BLaER1 treated with 17β-estradiol and CSF1 and Interleukin-3, amounts not matched to agents 10 nM and 100 nM (cell line): Measurements from ENCODE around the gene PDIA2.
"Not testable (repeated sequence)": the region's sequence is repeated elsewhere in the genome, so short reads cannot be mapped to it uniquely, and the experiment has no call there.

ENCODE experiments used
- H3K27ac ChIP-seq, 11 experiments: shearing (Covaris generic); formaldehyde crosslinking; 2 replicates each; pipeline ENCODE4 v1.8.1; 2022
- H3K27me3 ChIP-seq, 11 experiments: shearing (Covaris generic); formaldehyde crosslinking; 2 replicates each; pipeline ENCODE4 v1.8.1; 2022
- H3K36me3 ChIP-seq, 11 experiments: shearing (Covaris generic); formaldehyde crosslinking; 2 replicates each; pipeline ENCODE4 v1.8.1; 2022
- H3K4me1 ChIP-seq, 10 experiments: shearing (Covaris generic); formaldehyde crosslinking; 2 replicates each; pipeline ENCODE4 v1.8.1; 2022
- H3K4me2 ChIP-seq, 11 experiments: shearing (Covaris generic); formaldehyde crosslinking; 2 replicates each; pipeline ENCODE4 v1.8.1; 2022
- H3K4me3 ChIP-seq, 10 experiments: shearing (Covaris generic); formaldehyde crosslinking; 2 replicates each; pipeline ENCODE4 v1.8.1; 2022
- H3K9ac ChIP-seq, 11 experiments: shearing (Covaris generic); formaldehyde crosslinking; 2 replicates each; pipeline ENCODE4 v1.8.1; 2022
- H3K9me3 ChIP-seq, 11 experiments: shearing (Covaris generic); formaldehyde crosslinking; replicated peaks in 1 of 11; 2 replicates each; pipeline ENCODE4 v1.8.1; 2022
- H4K20me1 ChIP-seq, 11 experiments: shearing (Covaris generic); formaldehyde crosslinking; 2 replicates each; pipeline ENCODE4 v1.8.1; 2022
- Cebpa-rat ChIP-seq, 11 experiments: shearing (Covaris generic); IDR thresholded peaks; 2 replicates each; pipeline ENCODE4 v1.8.1; 2022

PDIA2 gene

GRCh38 chr16:320206-320605 is 37.2 kb downstream of the PDIA2 start:
- Histone ChIP-seq H3K27ac (no peak overlapping the region), H3K27me3 (no peaks in the 10 kb centered on the region), H4K20me1 (peaks cover 95 to 100% (median 99%) of the 10 kb centered on the region in 11 experiments), H3K4me2 (peak overlapping the region in 7 of 11 experiments; percentile 20 to 54 (median 38); a peak in 13 of 22 replicates), H3K4me1 (peaks cover 16 to 70% (median 46%) of the 10 kb centered on the region in 10 experiments), H3K9ac (peak overlapping the region in 2 of 11 experiments; percentile 0 to 2; a peak in 1 of 22 replicates), H3K4me3 (no peak overlapping the region), H3K36me3 (peaks cover 20 to 58% (median 36%) of the 10 kb centered on the region in 11 experiments; a peak in 21 of 22 replicates), H3K9me3 (no peaks in the 10 kb centered on the region)
- no peak for TF ChIP-seq Cebpa-rat (IDR thresholded peaks at IDR 0.05)

GRCh38 chr16:321532-321931 is 38.6 kb downstream of the PDIA2 start:
- peaks cover 18 to 56% (median 36%) of the 10 kb centered on the region in 11 experiments; a peak in 21 of 22 replicates for H3K36me3 ChIP-seq
- no peak overlapping the region for H3K9ac ChIP-seq
- no peak overlapping the region for H3K27ac ChIP-seq
- peaks cover 29 to 79% (median 57%) of the 10 kb centered on the region in 10 experiments for H3K4me1 ChIP-seq
- H3K27me3 ChIP-seq, result no peaks in the 10 kb centered on the region
- H3K4me2 ChIP-seq, result peak overlapping the region in 6 of 11 experiments; percentile 4 to 53 (median 31); a peak in 8 of 22 replicates
- no peak overlapping the region for H3K4me3 ChIP-seq
- no peaks in the 10 kb centered on the region for H3K9me3 ChIP-seq
- no peak for TF ChIP-seq Cebpa-rat (IDR thresholded peaks at IDR 0.05)
- H4K20me1 ChIP-seq, result peaks cover 96 to 100% (median 100%) of the 10 kb centered on the region in 11 experiments

GRCh38 chr16:322476-323143 is 39.6 kb downstream of the PDIA2 start:
- Histone ChIP-seq H3K4me1 (peaks cover 40 to 81% (median 66%) of the 10 kb centered on the region in 10 experiments), H3K4me2 (peak overlapping the region in 2 of 11 experiments; percentile 7 to 11; a peak in 1 of 22 replicates), H3K9ac (no peak overlapping the region), H4K20me1 (peaks cover 96 to 100% (median 100%) of the 10 kb centered on the region in 11 experiments), H3K4me3 (no peak overlapping the region), H3K27ac (no peak overlapping the region), H3K9me3 (no peaks in the 10 kb centered on the region), H3K36me3 (peaks cover 18 to 45% (median 31%) of the 10 kb centered on the region in 11 experiments; a peak in 21 of 22 replicates), H3K27me3 (no peaks in the 10 kb centered on the region)
- TF ChIP-seq Cebpa-rat (IDR thresholded peaks at IDR 0.05), result no peak

- TF ChIP-seq Cebpa-rat (IDR thresholded peaks at IDR 0.05), result no peak
Observed at GRCh38 chr16:324201-324450, 41.2 kb downstream of the PDIA2 start.

GRCh38 chr16:324451-325334 is 41.7 kb downstream of the PDIA2 start:
- Histone ChIP-seq H3K9ac (peak overlapping the region; percentile 9 to 71 (median 58); a peak in 20 of 22 replicates), H3K4me1 (peaks cover 45 to 92% (median 73%) of the 10 kb centered on the region in 10 experiments), H3K9me3 (no peaks in the 10 kb centered on the region), H3K27ac (peak overlapping the region in 9 of 11 experiments; percentile 15 to 59 (median 38); a peak in 14 of 22 replicates), H3K27me3 (no peaks in the 10 kb centered on the region), H4K20me1 (peaks cover 94 to 100% (median 100%) of the 10 kb centered on the region in 11 experiments), H3K4me3 (peak overlapping the region; percentile 42 to 64 (median 48); a peak in 19 of 20 replicates), H3K36me3 (peaks cover 0 to 25% (median 11%) of the 10 kb centered on the region in 11 experiments; a peak in 16 of 22 replicates), H3K4me2 (peak overlapping the region; percentile 88 to 99 (median 98))
- TF ChIP-seq Cebpa-rat (IDR thresholded peaks at IDR 0.05), result no peak

More at GRCh38 chr16:324201-324450, 41.2 kb downstream of the PDIA2 start:
- Histone ChIP-seq H4K20me1 (peaks cover 95 to 100% (median 100%) of the 10 kb centered on the region in 11 experiments), H3K27ac (no peak overlapping the region), H3K36me3 (peaks cover 5 to 30% (median 17%) of the 10 kb centered on the region in 11 experiments; a peak in 20 of 22 replicates), H3K4me3 (peak overlapping the region in 2 of 10 experiments; percentile 47 to 53; a peak in 3 of 20 replicates), H3K9ac (peak overlapping the region in 1 of 11 experiments; percentile 59; a peak in 1 of 22 replicates), H3K9me3 (no peaks in the 10 kb centered on the region), H3K4me2 (peak overlapping the region; percentile 88 to 99 (median 98)), H3K4me1 (peaks cover 45 to 92% (median 74%) of the 10 kb centered on the region in 10 experiments), H3K27me3 (no peaks in the 10 kb centered on the region)

- H3K27ac ChIP-seq, result peak overlapping the region in 8 of 11 experiments; percentile 15 to 59 (median 41); a peak in 9 of 22 replicates
- peaks cover 0 to 26% (median 12%) of the 10 kb centered on the region in 11 experiments; a peak in 13 of 22 replicates for H3K36me3 ChIP-seq
- H3K4me2 ChIP-seq, result peak overlapping the region; percentile 88 to 99 (median 98)
- TF ChIP-seq Cebpa-rat (IDR thresholded peaks at IDR 0.05), result no peak
- no peaks in the 10 kb centered on the region for H3K27me3 ChIP-seq
- peaks cover 95 to 100% (median 100%) of the 10 kb centered on the region in 11 experiments for H4K20me1 ChIP-seq
- peak overlapping the region; percentile 42 to 64 (median 48); a peak in 19 of 20 replicates for H3K4me3 ChIP-seq
- no peaks in the 10 kb centered on the region for H3K9me3 ChIP-seq
- H3K4me1 ChIP-seq, result peaks cover 45 to 92% (median 71%) of the 10 kb centered on the region in 10 experiments
- peak overlapping the region in 9 of 11 experiments; percentile 42 to 71 (median 59); a peak in 18 of 22 replicates for H3K9ac ChIP-seq
Observed at GRCh38 chr16:325375-326145, 42.6 kb downstream of the PDIA2 start.

- no peaks in the 10 kb centered on the region for H3K9me3 ChIP-seq
- H3K9ac ChIP-seq, result no peak overlapping the region
- no peaks in the 10 kb centered on the region for H3K27me3 ChIP-seq
- peaks cover 94 to 100% (median 100%) of the 10 kb centered on the region in 11 experiments for H4K20me1 ChIP-seq
- H3K4me3 ChIP-seq, result no peak overlapping the region
- H3K4me1 ChIP-seq, result peaks cover 29 to 61% (median 49%) of the 10 kb centered on the region in 10 experiments
- H3K36me3 ChIP-seq, result peaks cover 0 to 14% (median 9%) of the 10 kb centered on the region in 11 experiments; a peak in 9 of 22 replicates
- no peak overlapping the region for H3K27ac ChIP-seq
- TF ChIP-seq Cebpa-rat (IDR thresholded peaks at IDR 0.05), result no peak
- peak overlapping the region in 1 of 11 experiments; percentile 10; a peak in 1 of 22 replicates for H3K4me2 ChIP-seq
Observed at GRCh38 chr16:330741-331140, 47.8 kb downstream of the PDIA2 start.

GRCh38 chr16:331181-331814 is 48.3 kb downstream of the PDIA2 start:
- H3K27ac ChIP-seq, H3K9me3 ChIP-seq, H3K4me3 ChIP-seq, H3K27me3 ChIP-seq, H3K9ac ChIP-seq: not testable (repeated sequence)
- Histone ChIP-seq H3K4me2 (peak overlapping the region in 8 of 11 experiments; percentile 29 to 80 (median 48); a peak in 11 of 22 replicates), H3K36me3 (peaks cover 0 to 19% (median 9%) of the 10 kb centered on the region in 11 experiments; a peak in 10 of 22 replicates), H3K4me1 (peaks cover 29 to 59% (median 47%) of the 10 kb centered on the region in 10 experiments), H4K20me1 (peaks cover 94 to 100% (median 100%) of the 10 kb centered on the region in 11 experiments)
